ENCODE measurements around the gene KIF4B.
A peak's percentile ranks its signal among the peaks of the same experiment; 100 is the strongest.
"Not testable (repeated sequence)": the region's sequence is repeated elsewhere in the genome, so short reads cannot be mapped to it uniquely, and the experiment has no call there.

The KIF4B gene

DNA sequence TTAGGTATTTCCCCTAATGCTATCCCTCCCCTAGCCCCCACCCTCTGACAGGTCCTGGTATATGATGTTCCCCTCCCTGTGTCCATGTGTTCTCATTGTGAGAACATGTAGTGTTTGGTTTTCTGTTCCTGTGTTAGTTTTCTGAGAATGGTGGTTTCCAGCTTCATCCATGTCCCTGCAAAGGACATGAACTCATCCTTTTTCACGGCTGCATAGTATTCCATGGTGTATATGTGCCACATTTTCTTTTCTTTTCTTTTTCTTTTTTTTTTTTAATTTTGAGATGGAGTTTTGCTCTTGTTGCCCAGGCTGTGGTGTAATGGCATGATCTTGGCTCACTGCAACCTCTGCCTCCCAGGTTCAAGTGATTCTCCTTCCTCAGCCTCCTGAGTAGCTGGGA lies 7.3 kb upstream of the KIF4B start:
- DNase-seq = not testable (repeated sequence)

DNA sequence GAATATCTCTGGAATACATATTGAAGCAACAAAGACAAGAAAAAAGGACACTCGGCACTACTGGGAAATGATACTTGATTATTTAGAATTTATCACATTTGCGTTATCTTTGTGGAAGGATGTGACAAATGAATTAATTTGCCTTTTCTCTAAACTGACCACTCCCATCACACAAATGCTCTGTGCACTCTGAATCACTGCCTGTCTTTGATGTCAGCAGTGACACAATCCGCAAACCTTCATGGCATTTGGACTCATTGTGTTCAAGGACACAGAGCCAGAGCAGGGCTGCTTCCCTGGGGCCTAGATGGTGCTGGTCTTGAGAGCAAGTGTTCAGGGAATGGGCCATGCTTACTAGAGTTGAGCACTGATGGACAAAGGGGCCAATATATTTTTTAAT lies 4.9 kb upstream of the KIF4B start:
- DNase-seq = no peak

GRCh38 chr5:155010881-155011280 lies 2.7 kb upstream of the KIF4B start:
- DNase-seq = no peak

DNA sequence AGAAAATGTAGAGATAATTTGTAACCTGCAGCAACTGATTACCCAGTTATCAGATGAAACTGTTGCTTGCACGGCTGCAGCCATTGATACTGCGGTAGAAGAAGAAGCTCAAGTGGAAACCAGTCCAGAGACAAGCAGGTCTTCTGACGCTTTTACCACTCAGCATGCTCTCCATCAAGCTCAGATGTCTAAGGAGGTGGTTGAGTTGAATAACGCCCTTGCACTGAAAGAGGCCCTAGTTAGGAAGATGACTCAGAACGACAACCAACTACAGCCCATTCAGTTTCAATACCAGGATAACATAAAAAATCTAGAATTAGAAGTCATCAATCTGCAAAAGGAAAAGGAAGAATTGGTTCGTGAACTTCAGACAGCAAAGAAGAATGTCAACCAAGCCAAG lies 1.7 kb downstream of the KIF4B start:
- no peak for DNase-seq

GRCh38 chr5:155017610-155018009 lies 4.1 kb downstream of the KIF4B start:
- peak; percentile 65 for DNase-seq

DNA sequence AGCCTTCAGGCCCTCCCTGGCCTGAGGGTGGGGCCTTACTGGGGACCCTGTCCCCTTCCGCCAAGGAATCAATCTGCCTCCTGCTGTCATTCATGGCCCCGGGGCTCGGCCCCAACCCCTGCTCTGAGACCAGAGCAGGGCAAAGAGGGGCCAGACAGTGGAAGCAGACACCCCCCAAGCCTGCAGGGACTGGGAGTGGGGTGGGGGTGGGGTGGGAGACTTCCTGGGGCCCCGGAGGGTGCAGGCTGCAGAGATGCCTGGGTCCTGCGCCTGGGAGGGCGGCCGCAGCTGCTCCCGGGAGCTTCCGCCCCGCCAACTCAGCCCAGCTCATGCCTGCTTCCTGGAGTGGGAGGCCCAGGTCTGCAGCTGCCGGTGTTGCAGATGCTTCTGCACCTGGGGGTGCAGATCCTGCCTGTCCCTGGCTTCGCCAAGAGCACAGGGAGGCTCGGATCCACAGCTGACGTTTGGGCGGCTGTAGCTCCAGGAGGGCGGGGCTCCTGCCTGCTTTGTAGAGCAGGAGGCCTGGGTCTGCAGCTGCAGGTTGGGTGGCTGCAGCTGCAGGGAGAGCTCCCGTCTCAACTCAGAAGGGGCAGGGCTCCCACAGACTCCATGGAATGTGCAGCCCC lies 6.2 kb downstream of the KIF4B start:
- DNase-seq = no peak

- DNase-seq = no peak
Observed at GRCh38 chr5:155021842-155022241, 8.3 kb downstream of the KIF4B start.

- DNase-seq = no peak
Observed at GRCh38 chr5:155023320-155023719, 9.8 kb downstream of the KIF4B start.

DNA sequence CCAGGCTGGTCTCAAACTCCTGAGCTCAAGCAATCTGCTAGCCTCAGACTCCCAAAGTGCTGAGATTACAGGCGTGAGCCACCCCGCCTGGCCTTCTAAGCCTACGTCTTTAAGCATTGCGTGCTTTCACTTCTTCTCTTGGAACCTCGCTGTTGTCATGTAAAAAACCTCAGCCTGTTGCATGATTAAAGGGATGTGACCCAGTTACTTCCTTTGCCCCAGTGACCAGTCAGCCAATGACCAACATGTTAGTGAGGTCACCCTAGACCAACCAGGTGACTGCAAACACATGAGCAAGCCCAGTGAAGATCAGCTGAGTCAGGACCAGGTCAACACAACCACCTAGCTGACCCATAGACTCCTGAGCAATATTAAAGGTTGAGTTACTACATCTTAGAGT lies 10.5 kb downstream of the KIF4B start:
- DNase-seq = peak; percentile 9

GRCh38 chr5:155025895-155026294 lies 12.3 kb downstream of the KIF4B start:
- DNase-seq = no peak

DNA sequence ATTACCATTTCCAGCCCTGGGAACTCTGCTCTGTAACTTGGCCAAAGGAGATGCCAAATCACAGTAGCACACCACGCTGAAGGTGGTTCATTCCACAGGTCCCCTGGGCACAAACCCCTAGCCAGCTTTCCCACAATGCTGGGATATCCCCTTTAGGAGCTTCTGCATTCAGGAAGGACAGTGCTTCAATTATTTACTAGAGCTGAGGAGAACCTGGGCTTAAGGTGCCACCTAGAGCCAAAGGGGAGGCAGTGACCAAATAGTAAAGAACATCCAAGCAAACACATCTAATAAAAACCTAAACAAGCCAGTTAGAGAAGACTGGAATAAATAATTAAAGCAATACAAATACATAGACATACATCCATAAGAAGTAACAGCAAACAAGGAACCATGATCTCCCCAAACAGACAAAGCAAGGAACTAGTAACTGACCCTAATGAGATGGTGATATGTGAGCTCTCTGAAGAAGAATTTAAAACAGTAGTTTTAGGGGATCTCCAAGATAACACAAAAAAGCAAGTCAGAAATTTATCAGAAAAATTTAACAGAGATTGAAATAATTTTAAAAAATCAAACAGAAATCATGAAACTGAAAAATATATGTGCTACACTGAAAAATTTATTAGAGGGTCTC lies 14.6 kb downstream of the KIF4B start:
- DNase-seq = peak; percentile 48

DNA sequence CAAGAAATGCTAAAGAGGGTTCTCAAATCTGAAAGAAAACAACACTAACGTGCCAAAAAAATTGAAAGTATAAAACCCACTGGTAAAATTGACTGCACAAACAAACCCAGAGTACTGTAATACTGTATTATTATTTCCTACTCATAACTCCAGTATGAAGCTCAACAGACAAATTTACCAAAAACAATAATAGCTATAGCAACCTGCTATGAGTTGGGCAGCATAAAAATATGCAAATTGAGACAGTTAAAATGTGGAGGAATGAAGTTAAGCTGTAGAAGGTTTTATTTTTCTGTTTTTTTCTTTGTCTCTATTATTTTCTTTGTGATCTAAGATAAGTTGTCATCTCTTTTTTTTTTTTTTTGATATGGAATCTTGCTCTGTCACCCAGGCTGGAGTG lies 15.7 kb downstream of the KIF4B start:
- DNase-seq = no peak

DNA sequence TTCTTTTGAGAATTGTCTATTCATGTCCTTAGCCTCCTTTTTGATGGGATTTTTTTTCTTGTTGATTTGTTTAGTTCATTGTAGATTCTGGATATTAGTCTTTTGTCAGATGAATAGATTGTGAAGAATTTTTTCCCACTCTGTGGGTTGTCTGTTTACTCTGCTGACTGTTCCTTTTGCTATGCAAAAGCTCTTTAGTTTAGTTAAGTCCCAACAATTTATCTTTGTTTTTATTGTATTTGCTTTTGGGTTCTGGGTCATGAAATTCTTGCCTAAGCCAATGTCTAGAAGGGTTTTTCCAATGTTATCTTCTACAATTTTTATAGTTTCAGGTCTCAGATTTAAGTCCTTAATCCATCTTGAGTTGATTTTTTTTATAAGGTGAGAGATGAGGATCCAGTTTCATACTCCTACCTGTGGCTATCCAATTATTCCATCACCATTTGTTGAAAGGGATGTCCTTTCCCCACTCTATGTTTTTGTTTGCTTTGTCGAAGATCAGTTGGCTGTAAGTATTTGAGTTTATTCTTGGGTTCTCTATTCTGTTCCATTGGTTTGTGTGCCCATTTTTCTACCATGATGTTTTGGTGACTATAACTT lies 20.7 kb downstream of the KIF4B start:
- not testable (repeated sequence) for DNase-seq

DNA sequence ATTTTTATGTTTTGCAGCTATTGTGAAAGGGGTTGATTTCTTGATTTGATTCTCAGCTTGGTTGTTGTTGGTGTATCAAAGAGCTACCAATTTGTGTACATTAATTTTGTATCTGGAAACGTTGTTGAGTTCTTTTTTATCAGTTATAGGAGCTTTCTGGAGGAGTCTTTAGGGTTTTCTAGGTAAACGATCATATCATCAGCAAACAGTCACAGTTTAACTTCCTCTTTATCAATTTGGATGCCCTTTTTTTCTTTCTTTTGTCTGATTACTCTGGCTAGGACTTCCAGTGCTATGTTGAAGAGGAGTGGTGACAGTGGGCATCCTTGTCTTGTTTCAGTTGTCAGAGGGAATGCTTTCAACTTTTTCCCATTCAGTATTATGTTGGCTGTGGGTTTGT lies 21.5 kb downstream of the KIF4B start:
- DNase-seq = peak; percentile 87

GRCh38 chr5:155040984-155041653 lies 27.6 kb downstream of the KIF4B start:
- no peak for DNase-seq

GRCh38 chr5:155044591-155044990 lies 31.0 kb downstream of the KIF4B start:
- DNase-seq = no peak

GRCh38 chr5:155046591-155046990 lies 33.0 kb downstream of the KIF4B start:
- DNase-seq = no peak

DNA sequence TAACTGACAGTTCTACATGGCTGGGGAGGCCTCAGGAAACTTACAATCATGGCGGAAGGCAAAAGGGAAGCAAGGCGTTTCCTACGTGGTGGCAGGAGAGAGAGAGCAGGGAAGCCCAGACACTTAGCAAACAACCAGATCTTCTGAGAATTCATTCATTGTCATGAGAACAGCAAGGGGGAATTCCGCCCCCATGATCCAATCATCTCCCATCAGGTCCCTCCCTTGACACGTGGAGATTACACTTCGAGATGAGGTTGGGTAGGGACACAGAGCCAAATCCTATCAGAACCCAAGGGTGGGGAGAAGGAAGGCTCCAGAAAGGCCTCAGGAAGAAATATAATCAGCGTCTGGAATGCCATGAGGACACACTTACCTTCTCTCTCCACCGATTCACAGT lies 34.3 kb downstream of the KIF4B start:
- no peak for DNase-seq

DNA sequence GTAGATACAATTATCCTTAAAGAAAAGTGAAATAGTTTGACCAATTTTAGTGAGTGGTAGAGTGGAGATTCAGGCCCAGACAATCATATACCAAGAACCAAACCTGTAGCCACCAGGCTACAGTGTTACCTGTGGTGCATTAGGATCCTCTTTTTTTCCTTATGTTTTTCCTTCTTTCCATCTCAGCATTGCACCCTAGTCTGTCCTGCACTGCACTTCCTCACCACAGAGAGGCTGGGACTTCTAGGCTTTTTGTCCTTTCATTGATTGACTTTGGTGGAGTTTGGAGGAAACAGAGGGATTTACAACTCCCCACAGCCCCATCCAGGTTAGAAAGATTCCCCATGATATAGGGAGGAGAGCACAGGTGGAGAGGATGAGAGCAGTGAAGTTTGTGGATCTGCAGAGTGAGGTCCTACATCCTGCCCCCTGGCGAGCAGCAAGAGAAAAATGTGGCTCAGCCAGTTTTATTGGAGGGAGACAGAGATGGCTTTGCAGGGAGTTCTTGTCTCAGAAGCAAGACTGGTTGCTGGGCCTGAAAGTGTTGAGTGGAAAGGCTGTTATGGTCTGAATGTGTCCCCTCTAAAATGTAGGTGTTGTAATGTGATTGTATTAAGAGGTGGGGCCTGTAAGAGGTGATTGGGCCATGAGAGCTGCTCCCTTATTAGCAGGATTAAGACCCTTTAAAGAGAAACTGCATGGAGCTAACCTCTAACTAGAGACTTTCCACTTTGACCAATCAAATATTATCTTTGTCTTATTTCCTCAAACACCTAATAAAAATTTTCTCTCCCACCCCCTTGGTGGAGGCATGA lies 36.2 kb downstream of the KIF4B start:
- DNase-seq = peak; percentile 47

- DNase-seq = peak; percentile 33
Observed at GRCh38 chr5:155050384-155051019, 36.9 kb downstream of the KIF4B start.

DNA sequence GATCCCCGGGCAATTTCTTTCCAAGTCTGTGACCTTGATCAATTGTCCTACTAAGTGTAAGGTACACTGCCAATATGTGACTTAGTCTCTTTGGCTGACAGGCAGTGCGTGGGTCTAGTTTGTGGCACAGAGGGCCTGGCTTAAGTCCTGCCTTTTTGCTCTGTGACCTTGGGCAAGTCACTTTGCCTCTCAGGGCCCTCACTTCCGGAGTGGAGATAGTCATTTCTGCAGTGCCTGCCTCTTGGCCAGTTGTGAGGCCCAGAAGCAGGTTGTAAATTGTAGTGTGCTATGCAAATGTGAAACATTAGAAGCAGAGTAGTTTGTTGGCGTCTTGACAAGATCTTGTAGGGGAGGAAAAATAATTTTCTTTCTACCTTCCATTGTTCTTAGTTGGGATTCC lies 39.0 kb downstream of the KIF4B start:
- no peak for DNase-seq

DNA sequence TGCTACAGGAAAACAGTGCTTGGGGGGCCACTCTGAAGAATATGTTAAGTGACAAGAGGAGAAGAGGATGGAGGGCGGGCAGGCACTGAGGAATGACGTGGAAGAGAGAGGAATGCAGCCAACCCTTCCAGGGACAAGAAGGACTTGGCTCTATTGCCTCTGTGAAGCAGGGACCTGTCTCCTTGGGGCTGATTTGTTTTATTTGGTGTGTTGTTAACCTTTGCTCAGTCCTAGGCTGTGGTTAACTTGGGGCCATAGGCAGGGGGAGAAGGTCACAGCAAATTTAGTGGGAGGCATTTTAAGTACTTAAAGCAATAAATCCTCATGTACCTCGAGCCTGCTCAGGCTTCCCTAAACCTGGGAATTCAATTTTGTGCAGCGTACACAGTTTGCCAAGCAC lies 39.9 kb downstream of the KIF4B start:
- DNase-seq = no peak

Measured in OCI-M1 (cell line).